Breast epithelium (tissue), 4 donors: ENCODE measurements around the gene KATNAL1. TPM values are rescaled to one million over a fixed set of nuclear protein-coding genes. Genes with fewer than 3 reads are reported as not detected.

Experiments
- DNase-seq, 2 donors: peaks; one replicate each; pipeline ENCODE4 v3.0.0-alpha.2; 2019; ENCODE audit warnings: low spot score in 2 of 2
- H3K27ac ChIP-seq, 2 donors: fragments of 200-600 bp; sonication (generic) in 1 of 2; one replicate each; pipeline ENCODE4 v1.5.1; 2016 to 2019; ENCODE audit warnings: mild to moderate bottlenecking in 1 of 2
- H3K27me3 ChIP-seq, 2 donors: fragments of 200-600 bp; sonication (generic) in 1 of 2; one replicate each; pipeline versions ENCODE4 v1.5.1 to v1.6.0; 2017 to 2019; ENCODE audit warnings: control low read depth in 1 of 2, mild to moderate bottlenecking in 1 of 2
- H3K36me3 ChIP-seq: fragments of 200-600 bp; one replicate; pipeline ENCODE4 v1.5.1; 2019
- H3K4me1 ChIP-seq, 2 donors: fragments of 200-600 bp; sonication (generic); one replicate each; pipeline ENCODE4 v1.5.1; 2016 to 2019; ENCODE audit warnings: control low read depth in 1 of 2
- H3K4me3 ChIP-seq, 3 donors: fragments of 200-600 bp; sonication (generic); 1 replicate in 2 of 3; 2 replicates in 1 of 3; pipeline ENCODE4 v1.5.1; 2016 to 2019; ENCODE audit warnings: mild to moderate bottlenecking in 3 of 3, moderate library complexity in 2 of 3
- H3K9me3 ChIP-seq, 2 donors: fragments of 200-600 bp; sonication (generic) in 1 of 2; one replicate each; pipeline ENCODE4 v1.5.1; 2016 to 2019; ENCODE audit warnings: control low read depth in 1 of 2
- POLR2A ChIP-seq: fragments of 450-650 bp; IDR thresholded peaks from one replicate; pipeline ENCODE4 v1.6.1; 2016; ENCODE audit warnings: antibody characterized with exemption, mild to moderate bottlenecking, moderate library complexity
- POLR2AphosphoS5 ChIP-seq, 3 donors: sonication (generic); formaldehyde crosslinking; IDR thresholded peaks; one replicate each; pipeline ENCODE4 v1.6.1; 2017; ENCODE audit warnings: antibody characterized with exemption in 3 of 3
- intact Hi-C: fragments of 100-400 bp; cut with DNase I; formaldehyde crosslinking; loops from one replicate; pipeline ENCODE4 v1.15.1; 2023; ENCODE audit warnings: low total_unique reads
- total RNA-seq, 3 donors: library from RNA; depleted of rRNA; stranded (reverse); fragments of >200 nt; gene quantifications; one replicate each; pipeline ENCODE4 v1.1.0, GENCODE V29; 2016
- TF ChIP-seq, protein P1 (sequence below), 3 donors: fragments of 450-650 bp; IDR thresholded peaks; one replicate each; pipeline ENCODE4 v1.5.1; 2016 to 2017; ENCODE audit warnings: antibody characterized with exemption in 3 of 3, mild to moderate bottlenecking in 3 of 3, moderate library complexity in 3 of 3

KATNAL1 gene
- total RNA-seq, 3 donors from 2014 or later = 14.6 to 23.8 (median 17.0) TPM

DNA sequence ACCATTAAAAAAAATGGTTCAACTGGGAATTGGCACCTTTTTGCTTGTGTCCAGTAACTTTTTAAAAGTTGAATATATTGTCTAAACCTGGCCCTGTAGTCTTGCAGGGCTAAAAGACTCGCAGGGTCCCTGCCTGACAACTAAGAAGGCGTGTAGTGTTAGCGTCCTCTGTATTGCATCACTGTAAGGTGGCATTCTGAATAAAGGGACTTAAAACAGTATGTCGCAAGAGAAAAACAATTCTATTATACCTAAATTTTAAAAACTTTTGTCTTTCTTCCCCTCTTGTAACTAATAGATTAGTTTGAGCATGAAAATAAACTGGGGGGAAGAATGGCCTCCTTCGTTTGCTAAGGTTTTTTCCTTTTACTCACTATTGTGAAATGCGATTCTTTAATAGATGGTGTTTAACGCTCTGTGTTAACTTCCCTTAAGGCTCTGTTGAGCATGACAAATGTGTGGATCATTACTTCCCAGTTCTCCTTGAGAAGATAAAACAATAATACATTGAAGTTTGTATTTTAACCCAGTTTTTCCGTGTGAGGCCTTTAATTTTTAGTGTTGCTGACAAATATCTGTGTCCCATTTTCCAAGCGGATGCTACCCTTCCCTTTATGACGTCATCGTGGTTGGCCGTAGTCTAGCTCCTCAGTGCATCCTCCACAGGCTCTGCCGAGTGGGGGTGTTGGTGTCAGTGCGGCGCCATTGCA is 134.6 kb downstream of the KATNAL1 start:
- no peaks in the 10 kb centered on the region for H3K27me3 ChIP-seq
- intact Hi-C loops = no loop called here
- H3K27ac ChIP-seq = no peak overlapping the region

DNA sequence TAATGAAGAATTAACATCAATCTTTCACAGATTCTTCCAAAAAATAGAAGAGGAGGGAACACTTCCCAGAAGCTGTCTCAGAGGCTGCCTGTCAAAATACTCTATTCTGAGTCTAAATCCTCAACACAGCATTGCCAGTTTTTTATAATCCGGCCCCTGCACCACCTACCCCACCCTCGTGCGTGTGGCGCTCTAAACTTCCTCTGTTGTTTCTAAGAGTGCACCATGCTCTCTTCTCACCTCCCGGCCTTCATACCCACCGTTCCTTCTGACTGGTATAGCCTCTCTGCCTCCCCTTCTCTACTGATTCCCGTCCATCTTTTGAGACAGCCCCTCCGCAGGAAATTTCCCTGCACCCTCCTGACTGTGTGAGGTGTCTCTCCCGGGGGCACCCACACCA is 136.8 kb downstream of the KATNAL1 start:
- intact Hi-C loops = no loop called here
- no peak for TF ChIP-seq POLR2A
- no peak for TF ChIP-seq POLR2AphosphoS5 (IDR thresholded peaks at IDR 0.05)
- TF ChIP-seq, protein P1, sequence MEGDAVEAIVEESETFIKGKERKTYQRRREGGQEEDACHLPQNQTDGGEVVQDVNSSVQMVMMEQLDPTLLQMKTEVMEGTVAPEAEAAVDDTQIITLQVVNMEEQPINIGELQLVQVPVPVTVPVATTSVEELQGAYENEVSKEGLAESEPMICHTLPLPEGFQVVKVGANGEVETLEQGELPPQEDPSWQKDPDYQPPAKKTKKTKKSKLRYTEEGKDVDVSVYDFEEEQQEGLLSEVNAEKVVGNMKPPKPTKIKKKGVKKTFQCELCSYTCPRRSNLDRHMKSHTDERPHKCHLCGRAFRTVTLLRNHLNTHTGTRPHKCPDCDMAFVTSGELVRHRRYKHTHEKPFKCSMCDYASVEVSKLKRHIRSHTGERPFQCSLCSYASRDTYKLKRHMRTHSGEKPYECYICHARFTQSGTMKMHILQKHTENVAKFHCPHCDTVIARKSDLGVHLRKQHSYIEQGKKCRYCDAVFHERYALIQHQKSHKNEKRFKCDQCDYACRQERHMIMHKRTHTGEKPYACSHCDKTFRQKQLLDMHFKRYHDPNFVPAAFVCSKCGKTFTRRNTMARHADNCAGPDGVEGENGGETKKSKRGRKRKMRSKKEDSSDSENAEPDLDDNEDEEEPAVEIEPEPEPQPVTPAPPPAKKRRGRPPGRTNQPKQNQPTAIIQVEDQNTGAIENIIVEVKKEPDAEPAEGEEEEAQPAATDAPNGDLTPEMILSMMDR (IDR thresholded peaks at IDR 0.05) = no peak
- Histone ChIP-seq H3K4me3 (no peak overlapping the region), H3K27me3 (no peaks in the 10 kb centered on the region), H3K4me1 (no peaks in the 10 kb centered on the region), H3K36me3 (no peaks in the 10 kb centered on the region), H3K27ac (no peak overlapping the region), H3K9me3 (no peaks in the 10 kb centered on the region)
- no peak for DNase-seq

More for the DNA sequence above, 134.6 kb downstream of the KATNAL1 start:
- no peak for TF ChIP-seq POLR2A
- TF ChIP-seq, protein P1 (IDR thresholded peaks at IDR 0.05) = no peak
- no peak for TF ChIP-seq POLR2AphosphoS5 (IDR thresholded peaks at IDR 0.05)
- DNase-seq = no peak
- Histone ChIP-seq H3K36me3 (no peaks in the 10 kb centered on the region), H3K4me3 (no peak overlapping the region), H3K9me3 (no peaks in the 10 kb centered on the region), H3K4me1 (no peaks in the 10 kb centered on the region)

DNA sequence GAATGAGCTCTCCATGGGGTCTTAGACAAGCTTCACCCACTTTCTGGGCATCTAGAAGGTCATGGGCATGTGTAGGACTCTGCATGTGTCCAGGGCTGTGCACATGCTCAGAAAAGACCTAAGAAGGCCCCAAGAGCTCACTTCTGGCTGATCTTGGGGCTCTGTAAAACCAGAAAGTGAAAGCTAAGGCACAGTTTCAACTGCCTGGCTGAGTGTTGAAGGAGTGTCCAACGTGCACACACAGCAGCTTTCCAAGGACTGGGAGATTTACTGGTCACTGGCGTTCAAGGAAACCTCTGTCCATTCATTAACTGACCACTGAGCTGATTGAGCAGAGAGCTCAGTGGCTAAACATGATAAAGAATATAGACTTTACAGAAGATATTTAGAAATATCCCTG is 137.9 kb downstream of the KATNAL1 start:
- intact Hi-C loops = no loop called here
- H3K4me1 ChIP-seq = no peaks in the 10 kb centered on the region
- TF ChIP-seq POLR2A (no peak), POLR2AphosphoS5 (IDR thresholded peaks at IDR 0.05) (no peak)
- TF ChIP-seq, protein P1 (IDR thresholded peaks at IDR 0.05) = no peak
- no peak overlapping the region for H3K27ac ChIP-seq
- no peak overlapping the region for H3K4me3 ChIP-seq
- H3K9me3 ChIP-seq = no peaks in the 10 kb centered on the region
- no peaks in the 10 kb centered on the region for H3K27me3 ChIP-seq
- H3K36me3 ChIP-seq = no peaks in the 10 kb centered on the region
- no peak for DNase-seq

DNA sequence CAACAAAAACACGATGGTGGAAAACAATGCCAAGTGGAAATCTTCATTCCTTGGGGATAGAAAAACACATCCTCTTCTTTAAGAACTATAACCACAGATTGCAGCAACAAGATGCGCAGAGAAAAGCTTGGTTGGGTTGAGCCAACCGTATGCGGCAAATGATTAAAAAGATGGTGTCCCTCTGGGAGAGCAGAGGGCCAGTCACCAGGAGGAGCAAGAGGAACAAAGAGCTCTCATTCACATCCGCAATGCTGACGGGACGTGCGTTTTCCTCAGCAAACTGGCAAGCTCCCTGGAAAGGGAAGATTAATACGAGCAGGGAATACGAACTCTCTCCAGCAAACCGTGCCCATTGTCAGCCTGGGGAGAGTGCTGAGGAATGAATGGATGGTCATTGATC is 141.6 kb downstream of the KATNAL1 start:
- Histone ChIP-seq H3K27ac (no peak overlapping the region), H3K4me1 (no peaks in the 10 kb centered on the region), H3K27me3 (no peaks in the 10 kb centered on the region), H3K4me3 (no peak overlapping the region), H3K36me3 (no peaks in the 10 kb centered on the region), H3K9me3 (no peaks in the 10 kb centered on the region)
- TF ChIP-seq, protein P1 (IDR thresholded peaks at IDR 0.05) = no peak
- TF ChIP-seq POLR2A (no peak), POLR2AphosphoS5 (IDR thresholded peaks at IDR 0.05) (no peak)
- intact Hi-C loops = no loop called here
- DNase-seq = no peak

DNA sequence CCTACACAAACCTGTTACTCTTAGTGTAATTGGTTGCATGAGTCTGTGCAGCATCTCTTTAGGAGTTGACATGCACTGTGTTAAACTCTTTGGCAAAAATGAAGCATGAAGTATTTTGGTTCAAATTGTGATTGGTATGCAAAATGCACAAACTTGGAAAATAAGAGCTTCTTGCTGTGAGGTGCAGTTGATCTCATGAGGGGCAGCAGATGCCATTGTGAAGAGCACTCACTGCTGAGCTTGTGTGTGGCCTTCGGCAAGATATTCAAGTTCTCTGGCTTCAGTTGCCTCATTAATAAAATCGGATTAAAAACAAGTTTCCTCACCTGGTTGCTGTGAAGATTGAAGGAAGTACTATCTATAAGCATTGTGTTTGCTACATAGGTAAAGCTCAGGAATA is 142.3 kb downstream of the KATNAL1 start:
- Histone ChIP-seq H3K27me3 (no peaks in the 10 kb centered on the region), H3K27ac (no peak overlapping the region), H3K4me3 (no peak overlapping the region), H3K9me3 (no peaks in the 10 kb centered on the region), H3K4me1 (no peaks in the 10 kb centered on the region), H3K36me3 (no peaks in the 10 kb centered on the region)
- DNase-seq = no peak
- TF ChIP-seq, protein P1 (IDR thresholded peaks at IDR 0.05) = no peak
- no peak for TF ChIP-seq POLR2A
- TF ChIP-seq POLR2AphosphoS5 (IDR thresholded peaks at IDR 0.05) = no peak
- intact Hi-C loops = no loop called here
